GM21737 (cell line): Measurements from ENCODE around the gene LRRC10B.
A peak's percentile ranks its signal among the peaks of the same experiment; 100 is the strongest.

Source experiments
- ATAC-seq: cut with Tn5 transposase; IDR thresholded peaks from one replicate; pipeline ENCODE4 v1.9.1; 2021; ENCODE audit warnings: mild to moderate bottlenecking, moderate library complexity; ENCODE audit not compliant: unreplicated experiment

The LRRC10B gene

DNA sequence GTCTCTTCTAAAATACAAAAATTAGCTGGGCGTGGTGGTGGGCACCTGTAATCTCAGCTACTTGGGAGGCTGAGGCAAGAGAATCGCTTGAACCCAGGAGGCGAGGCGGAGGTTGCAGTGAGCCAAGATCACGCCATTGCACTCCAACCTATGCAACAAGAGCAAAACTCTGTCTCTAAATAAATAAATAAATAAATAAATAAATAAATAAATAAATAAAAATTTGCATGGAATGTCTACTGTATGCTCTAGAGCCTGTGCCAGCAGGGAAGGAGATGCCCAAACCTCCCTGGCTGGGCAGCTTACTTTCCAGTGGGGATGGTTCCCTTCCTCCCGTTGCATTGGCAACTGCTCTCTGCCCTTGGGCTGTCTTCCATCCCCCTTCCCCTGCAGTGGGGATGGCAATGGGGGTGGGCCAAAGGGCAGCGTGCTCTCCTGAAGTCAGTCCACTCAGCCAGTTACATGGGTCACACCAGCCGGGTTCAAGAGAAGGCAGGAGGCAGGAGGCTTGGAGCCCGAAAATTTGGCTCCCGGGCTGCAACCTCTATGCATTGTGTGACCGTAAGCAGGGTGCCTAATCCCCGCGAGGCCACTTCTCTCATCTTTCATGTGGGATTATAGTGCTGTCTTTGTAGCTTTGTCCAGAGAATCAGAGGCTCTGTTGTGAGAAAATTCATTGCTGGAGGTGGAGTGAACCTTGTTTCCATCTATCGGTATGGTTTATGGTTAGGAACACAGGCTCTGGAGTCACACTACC, 1.4 kb upstream of the LRRC10B start:
- ATAC-seq = no peak

DNA sequence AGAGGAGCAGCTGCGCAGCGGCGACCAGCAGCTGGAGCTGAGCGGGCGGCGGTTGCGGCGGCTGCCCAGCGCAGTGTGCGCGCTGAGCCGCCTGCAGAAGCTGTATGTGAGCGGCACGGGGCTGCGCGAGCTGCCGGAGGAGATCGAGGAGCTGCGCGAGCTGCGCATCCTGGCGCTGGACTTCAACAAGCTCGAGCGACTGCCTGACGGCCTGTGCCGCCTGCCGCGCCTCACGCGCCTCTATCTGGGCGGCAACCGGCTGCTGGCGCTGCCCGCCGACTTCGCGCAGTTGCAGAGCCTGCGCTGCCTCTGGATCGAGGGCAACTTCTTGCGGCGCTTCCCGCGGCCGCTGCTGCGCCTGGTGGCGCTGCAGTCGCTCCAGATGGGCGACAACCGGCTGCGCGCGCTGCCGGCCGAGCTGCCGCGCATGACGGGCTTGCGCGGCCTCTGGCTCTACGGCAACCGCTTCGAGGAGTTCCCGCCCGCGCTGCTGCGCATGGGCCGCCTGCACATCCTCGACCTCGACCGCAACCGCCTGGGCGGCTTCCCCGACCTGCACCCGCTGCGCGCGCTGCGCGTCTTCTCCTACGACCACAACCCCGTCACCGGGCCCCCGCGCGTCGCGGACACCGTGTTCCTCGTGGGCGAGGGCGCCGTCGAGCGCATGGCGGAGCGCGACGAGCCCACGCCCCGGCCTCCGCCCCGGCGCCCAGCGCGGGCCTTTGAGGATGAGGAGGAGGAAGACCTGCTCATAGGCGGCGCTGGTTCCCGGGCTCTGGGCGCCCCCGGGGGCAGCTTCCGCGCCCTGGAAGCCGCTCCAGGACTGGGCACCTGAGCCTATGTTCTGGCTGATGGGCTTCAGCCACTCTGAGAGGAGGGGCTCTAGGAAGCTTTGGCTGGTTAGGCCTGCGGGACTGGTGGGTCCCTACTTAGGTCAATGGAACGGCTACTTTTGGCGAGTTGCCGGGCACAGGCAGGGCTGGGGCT, 787 bp downstream of the LRRC10B start:
- peak; percentile 80 for ATAC-seq

DNA sequence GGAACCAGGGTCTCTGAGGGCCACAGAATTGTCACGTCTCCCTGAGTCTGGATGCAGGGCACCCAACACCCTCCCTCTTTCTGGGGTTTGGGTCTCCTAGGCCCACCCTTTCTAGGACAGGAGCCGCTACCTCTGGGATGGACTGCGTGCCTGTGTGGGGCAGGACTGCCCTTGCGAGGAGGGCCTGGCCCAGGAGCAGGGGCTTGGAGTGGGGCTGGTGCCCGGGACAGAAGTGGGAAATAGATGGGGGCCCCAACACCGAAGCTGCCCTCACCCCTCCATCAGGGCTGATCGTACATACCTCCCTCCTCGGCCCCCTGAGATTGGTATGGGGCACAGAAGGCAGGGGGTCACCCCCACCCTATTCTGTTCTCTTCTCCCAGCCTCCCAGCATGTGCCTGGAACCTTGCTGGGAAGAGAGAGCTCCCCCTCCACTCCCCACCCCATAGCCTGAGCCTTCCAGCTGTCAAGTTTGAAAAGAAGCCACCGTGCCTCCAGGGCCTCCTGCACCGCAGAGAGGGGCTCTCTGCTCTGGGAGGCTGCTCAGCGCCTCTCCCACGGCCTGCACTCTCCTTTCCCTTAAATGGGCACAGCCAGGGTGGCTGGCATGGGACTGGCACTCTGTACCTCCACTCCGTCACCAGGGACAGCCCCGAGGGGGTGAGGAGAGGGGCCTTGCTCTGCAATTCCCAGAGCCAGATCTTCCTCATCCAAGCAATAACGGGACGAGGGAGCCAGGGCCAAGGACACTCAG, 1.8 kb downstream of the LRRC10B start:
- ATAC-seq = no peak

DNA sequence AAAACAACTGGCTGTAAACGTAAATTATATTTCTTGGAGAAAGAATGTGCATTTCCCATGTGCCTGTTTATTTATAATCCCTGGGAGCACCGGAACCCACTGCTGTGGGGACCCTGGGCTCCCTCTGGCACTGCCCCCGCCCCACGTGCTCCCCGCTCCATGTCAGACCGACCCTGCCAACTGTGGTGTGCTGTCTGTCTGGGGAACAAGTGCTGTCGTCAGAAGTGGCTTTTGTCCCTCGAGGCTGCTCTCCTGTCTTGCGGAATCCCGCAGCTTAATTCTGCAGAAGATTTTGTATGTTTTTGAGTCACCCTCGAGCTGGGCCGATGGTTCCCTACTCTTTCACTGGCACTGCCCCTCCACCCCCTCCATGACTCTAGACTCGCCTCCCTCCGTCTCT, 2.4 kb downstream of the LRRC10B start:
- ATAC-seq = no peak

DNA sequence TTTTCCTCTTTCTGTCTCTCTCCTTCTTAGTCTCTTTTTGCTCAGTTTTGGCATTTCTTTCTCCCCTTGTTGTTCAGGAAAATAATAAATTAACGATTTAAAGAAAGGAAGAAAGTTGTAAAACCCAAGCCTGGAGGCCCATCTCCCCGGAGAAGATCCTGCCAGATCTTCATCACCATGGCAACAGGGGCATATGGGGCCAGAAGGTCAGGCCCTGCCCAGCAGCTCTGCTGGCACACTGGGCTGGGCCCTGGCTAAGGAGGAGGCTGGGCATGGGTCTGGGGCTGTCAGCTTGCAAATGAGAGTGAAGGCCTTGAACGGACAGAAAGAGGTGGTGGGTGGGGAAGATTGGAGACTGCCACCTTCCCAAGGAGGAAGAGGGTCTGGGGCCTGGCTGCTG, 2.8 kb downstream of the LRRC10B start:
- no peak for ATAC-seq

DNA sequence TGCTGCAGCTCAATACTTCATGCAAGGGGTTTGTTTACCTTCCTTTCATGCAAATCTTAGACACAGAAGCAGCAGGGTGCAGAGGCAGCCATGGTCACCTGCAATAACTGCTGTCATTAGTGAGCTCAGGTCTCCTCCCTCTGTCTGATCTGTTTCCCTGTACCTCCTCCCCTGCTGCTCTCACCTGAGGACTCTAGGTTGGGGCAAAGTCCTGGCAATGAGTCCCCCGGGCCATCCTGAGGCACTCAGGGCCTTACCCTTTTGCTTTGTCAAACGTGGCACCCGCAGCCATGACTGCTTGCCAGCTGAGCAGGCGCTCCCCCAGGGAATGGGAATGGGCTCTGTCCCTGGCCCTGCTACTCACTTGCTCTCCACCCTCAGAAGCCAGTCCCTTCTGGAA, 3.9 kb downstream of the LRRC10B start:
- no peak for ATAC-seq

DNA sequence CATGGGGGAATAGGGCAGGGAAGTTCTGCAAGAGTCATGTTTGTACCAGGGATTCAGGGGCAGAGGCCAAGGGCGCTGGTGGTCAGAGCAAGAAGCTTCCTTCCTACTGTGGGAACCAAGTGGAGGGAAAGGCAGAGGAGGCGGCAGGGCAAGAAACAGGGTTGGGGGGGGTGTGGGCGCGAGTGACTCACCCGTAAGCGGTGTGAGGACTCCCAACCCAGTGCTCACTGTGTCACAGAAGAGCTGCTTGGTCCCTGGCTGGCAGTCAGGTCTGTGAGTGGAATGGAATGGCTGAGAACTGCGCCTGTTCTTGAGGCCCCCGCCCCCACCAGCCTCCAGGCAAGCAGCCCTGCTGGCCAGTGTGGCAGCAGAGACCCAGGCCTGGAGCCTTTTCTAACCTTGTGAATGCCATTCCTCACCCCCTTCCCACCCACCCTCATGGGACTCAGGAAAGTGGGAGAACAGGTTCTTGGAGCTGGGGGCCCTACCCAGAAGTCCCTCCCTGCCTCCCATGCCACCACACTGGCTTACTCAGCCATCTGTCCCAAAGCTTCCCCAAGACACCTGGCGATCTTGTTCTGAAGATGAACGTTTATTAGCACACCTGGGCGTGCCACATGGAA, 4.7 kb downstream of the LRRC10B start:
- ATAC-seq = no peak

DNA sequence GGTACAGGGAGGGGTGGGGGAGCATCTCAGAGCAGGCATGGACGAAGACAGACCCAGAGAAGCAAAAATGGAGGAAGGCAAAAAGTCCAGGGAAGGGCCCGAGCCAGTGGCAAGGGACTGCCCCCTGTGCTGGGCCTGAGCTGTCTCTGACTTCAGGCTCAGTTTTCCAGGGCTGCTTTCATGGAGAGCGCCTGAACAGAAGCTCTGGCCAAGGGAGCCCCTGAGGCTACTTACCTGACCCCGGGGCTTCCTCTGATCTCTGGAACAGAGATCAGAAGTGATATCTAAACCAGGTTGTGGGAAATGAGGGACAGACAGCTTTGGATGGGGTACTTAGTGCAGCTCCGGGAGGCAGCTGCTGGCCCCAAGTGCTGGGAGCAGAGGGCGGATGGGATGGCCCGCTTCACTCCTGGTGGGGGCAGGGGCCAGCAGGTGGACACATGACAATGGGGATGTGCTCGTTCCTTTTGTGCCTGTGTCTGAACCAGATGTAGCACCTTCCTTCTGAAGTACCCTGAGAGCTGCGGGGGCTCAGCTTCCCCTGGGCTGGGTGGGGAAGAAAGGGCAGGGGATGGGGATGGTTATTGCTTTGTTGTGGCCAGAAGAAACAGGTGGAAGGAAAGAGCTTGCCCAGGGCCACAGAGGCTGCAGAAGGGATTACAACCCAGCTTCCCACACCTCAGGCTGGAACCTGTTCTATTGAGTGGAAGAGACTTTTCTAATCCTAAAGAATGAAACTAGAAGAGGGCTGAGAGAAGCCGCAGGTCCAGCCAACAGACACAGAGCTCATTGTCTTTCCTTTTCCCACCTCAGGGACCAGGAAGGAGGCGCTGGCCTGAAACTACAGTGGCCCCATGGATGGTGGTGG, 5.7 kb downstream of the LRRC10B start:
- no peak for ATAC-seq

DNA sequence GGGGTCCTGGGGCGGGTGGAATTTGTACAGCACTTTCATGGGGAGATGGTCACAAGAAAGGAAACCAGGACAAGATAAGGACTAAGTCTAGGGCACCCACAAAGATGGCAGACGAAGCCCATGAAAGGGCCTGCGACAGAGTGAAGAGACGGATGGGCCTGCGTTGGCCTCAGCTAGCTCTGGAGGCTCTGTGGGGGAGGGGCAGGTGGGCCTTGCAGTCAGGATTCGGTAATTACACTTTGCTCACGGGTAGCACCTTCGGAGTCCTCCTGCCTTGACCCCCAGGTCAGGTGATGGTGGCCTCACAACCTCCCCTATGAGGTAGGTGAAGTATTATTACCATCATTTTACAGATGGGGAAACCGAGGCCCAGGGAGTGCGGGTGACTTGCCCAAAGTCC, 7.1 kb downstream of the LRRC10B start:
- no peak for ATAC-seq

DNA sequence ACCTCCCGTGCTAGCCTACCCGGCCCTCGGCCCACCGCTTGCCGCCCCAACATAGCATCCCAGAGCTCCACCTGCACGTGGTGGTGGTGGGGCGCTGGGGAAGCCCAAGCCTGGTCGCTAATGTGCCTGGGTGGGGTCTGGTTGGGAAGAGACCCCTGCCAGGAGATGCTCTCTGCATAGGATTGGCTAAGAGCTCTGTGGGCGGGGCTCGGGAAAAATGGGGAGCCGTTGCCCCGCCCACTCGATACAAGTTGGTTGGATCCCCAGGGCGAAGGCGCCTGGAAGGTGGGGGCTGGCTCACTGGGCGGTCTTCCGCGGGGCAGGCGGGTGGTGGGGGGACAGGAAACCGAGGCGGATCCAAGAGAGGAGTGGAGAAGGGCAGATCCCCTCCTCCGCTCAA, 7.6 kb downstream of the LRRC10B start:
- ATAC-seq = no peak

DNA sequence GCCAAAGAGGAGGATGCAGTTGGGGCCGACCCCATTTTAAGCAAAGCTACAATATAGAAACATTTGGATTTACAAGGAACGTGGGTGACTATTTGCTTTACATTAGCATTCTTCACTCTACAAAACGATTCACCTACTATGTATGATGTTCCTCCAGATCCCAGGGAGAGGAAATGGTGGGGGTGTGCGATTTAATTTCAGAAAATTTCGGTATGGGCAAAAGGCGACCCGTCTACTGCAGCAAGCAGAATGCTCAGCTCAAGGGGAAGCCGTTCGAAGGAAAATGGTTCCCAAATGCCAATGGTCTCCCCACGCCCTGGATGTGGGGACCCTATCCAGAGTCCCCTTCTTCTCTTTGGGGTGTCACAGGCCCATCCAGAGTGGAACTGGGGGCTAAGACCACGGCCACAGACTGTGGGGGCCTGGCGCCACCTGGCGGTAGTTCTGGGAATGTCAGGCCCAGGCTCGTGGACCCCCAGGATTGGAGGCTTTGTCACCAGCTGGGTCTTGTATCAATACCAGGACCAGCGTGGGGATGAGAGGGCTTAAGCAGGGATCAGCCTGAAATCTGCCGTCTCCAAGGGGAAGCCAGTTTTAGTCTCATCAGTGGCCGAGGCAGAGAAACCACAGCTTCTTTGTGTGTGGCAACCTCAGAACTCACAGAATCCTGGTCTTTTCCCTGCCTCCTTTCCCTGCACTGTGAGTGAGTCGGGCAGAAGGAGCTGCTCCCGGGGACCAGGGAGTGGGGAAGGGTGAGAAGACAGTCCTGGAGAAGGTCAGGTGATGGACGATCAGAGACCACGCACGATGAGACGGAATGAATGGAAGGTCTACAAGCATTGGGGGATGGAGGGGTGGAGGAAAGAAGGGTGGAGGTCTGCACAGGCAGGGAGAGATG, 8.4 kb downstream of the LRRC10B start:
- ATAC-seq = no peak

DNA sequence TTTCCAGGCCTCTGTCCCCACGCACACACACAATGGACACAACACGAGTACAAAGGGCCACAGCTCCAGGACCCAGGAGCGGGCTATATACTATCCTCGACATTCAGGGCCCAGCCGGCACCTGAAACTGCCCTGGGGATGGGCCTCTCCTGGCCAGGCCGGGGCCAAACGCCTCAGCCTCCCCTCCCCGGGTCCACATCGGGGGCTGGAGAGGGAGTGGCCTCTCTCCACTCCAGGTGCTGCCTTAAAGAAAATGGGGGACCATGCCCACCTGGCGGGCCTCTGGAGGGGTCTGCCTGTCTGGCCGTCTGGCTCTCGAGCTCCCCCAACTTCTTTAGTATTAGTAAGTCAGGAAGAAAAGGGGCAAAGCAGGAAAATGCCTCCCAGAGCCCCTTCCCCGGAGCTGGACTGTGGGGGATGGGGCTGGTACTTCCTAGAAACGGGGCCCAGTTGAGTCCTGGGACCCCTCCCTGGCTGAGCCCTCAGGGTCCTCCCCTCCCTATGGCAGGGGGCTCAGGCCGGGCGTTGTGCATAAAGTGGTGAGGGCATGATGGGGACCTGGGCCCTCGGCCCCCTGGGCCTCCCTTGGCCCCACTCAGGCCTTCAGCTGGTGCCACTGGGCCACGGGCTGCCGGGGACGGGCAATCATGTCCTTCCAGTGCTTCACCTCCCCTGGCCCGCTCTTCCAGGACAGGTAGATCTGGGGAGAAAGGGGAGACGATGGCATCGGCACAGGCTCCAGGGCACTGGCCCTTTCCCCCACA, 9.7 kb downstream of the LRRC10B start:
- ATAC-seq = no peak

DNA sequence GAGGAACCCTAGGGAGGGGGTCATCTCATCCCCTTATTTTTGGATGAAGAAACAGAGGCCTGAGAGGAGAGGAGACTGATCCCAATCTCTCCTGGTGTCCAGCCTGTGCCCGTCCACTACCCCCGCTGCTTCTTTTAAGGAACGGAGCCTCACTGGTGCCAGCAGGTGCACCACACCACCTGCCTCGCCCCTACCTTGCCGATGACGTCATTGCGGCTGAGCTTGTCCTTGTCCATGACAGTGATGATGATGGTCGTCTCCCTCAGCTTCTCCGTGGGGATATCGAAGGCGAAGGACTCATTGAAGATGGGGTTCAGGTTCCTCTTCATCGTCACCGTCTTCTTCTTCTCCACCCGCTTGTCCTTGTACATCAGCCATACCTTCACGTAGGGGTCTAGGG, 14.3 kb downstream of the LRRC10B start:
- ATAC-seq = no peak

DNA sequence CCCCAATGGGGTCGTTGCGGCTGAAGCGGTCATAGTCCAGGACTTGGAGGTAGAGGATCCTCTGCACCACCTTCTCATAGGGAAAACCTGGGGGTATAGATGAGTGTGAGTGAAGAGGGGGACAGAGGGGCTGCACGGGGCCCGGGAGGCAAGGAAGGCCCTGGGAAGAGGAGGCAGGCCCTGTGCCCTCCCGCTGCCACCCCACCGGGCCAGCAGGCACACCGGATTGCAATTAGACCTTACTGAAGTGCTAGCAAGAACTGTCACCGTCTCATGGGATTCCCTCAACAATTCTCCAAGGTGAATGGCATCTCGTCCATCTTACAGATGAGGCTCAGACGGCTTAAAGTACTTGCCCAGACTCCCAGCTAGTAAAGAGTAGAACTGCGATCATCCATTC, 15.9 kb downstream of the LRRC10B start:
- ATAC-seq = no peak

DNA sequence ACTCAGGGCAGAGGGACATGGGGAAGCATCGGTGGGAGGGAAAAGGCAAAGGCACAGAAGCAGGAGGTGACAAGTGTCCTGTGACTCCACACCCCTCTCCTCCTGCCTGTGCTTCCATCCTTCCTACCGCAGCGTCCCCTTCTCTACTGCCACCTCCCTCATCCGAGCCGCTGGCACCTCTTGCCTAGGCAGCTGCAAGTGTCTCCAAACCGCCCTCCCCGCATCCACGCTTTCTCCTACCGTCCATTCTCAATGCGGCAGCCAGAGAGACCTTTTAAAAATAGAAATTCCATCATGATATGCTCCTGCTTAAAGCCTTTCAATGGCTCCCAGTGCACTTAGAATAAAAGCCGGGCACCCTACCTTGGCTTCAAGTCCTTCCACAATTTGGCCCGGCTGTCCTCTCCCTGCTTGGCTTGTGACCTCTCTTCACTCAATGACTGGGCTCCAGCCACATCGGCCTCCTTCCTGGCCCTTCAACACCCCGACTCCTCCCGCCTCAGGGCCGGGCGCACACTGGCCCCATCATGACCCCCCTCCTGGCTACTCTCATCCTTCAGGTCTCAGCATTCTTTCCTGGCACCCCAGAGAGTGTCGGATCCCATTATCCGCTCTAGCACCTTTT, 16.5 kb downstream of the LRRC10B start:
- ATAC-seq = no peak

DNA sequence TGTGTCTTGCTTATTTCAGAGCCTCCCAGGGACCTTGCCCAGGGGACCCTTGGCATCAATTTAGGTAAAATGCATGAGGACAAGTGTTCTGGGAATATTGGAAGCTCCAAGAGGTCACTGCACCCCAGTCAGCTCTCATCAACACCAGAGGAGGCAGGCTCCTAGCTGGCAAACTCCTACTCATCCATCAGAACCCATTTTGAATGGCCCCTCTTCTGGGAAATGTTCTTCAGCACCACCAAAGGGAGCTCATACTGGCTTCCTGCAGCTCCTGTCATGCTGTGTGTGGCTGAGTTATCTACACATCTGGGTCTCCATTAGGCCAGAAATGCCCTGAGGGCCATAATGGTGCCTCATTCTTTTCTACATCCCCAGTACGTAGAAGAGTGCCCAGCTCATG, 17.7 kb downstream of the LRRC10B start:
- no peak for ATAC-seq

DNA sequence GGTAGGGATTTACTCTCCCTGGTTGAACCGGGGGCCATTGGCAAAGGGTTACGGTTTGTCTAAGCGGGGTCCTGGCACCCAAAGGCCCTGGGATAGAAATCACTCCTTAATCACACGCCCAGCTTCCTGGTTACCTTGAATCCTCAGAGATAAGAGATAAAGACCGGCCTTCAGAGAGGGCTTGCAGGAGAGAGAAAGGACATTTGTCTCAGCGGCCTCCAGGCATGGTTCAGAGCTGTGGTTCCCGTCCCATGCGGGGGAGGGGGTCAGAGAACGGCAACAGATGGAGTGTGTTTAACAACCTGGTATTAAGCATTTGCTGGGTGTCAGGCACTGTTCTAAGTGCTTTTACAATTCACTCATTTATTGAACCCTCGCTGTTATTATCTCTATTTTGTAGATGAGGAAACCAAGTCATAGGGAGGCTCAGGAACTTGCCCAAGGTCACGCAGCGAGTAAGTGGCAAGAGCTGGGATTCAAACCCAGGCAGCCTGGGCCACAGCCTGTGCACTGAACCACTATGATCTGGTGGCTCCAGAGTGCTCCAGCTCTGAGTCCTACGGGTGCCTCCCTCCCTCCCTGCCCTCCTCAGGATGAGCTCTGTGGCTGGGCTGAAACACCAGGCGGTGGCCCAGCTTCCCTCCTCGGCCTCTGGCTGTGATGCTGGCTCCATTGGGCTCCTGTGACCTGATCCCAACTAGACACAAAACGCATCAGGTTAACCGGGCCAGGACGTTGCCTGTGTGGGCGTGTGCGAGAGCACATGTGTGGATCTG, 18.6 kb downstream of the LRRC10B start:
- no peak for ATAC-seq
